Right lobe of liver (tissue), 4 donors: ENCODE data around the gene TNRC18.

Source experiments
- CTCF ChIP-seq, 4 donors: fragments of 200-600 bp in 3 of 4; fragments of 450-650 bp in 1 of 4; IDR thresholded peaks; one replicate each; pipeline versions ENCODE4 v1.5.1 to v1.8.0; 2016 to 2022; ENCODE audit warnings: antibody characterized with exemption in 4 of 4, mild to moderate bottlenecking in 2 of 4
- POLR2A ChIP-seq: fragments of 450-650 bp; IDR thresholded peaks from one replicate; pipeline ENCODE4 v1.6.1; 2017; ENCODE audit warnings: antibody characterized with exemption, mild to moderate bottlenecking
- donor health status: DM: no; HTN: no; CAD: no.
- donor health status: DM: no; HTN: no; CAD: no.
- donor health status: DM: no; HTN: yes; CAD: no.

GRCh38 chr7:5282543-5283316 is 140.9 kb downstream of the TNRC18 start, which contains the start of gene SLC29A4:
- TF ChIP-seq CTCF (IDR thresholded peaks at IDR 0.05) (no peak), POLR2A (no peak)
